HG03432 (cell line): ENCODE data around the gene ZFYVE1.
"Not testable (repeated sequence)": the region's sequence is repeated elsewhere in the genome, so short reads cannot be mapped to it uniquely, and the experiment has no call there.

Experiments
- ATAC-seq: cut with Tn5 transposase; IDR thresholded peaks from one replicate; pipeline ENCODE4 v1.9.1; 2021; ENCODE audit warnings: mild to moderate bottlenecking, moderate library complexity; ENCODE audit not compliant: unreplicated experiment

Gene ZFYVE1

DNA sequence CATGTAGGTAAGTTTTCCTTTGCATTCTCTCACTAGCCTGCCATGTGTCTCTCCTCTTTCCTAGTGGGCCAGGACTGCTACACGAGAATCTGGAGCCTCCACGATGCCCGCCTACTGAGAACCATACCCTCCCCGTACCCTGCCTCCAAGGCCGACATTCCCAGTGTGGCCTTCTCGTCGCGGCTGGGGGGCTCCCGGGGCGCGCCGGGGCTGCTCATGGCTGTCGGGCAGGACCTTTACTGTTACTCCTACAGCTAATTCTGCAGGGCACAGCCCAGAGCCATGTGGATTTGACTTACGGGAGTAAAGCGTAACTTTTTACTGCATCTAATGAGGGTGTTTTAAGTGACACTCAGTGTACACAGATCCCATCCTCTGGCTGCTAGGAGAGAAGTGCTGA, 68.4 kb downstream of the ZFYVE1 start:
- no peak for ATAC-seq

DNA sequence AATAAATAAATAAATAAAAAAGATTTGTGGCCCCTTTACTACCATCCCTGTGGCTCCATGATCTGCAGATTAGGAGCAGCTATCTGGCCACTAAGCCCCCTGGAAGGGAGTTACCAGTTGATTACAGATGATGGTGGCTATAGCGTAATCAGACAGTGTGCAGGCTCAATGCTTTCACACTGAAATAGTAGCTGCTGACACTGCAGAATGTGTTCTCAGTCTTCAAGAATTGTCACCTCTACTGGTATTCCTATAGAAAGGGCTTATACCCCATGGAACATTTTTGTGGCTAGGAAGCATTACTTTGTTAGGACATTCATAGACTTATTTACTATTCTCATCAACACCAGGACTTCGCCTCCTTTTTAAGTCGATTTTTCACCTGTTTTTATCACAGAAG, 69.7 kb downstream of the ZFYVE1 start:
- ATAC-seq: no peak

DNA sequence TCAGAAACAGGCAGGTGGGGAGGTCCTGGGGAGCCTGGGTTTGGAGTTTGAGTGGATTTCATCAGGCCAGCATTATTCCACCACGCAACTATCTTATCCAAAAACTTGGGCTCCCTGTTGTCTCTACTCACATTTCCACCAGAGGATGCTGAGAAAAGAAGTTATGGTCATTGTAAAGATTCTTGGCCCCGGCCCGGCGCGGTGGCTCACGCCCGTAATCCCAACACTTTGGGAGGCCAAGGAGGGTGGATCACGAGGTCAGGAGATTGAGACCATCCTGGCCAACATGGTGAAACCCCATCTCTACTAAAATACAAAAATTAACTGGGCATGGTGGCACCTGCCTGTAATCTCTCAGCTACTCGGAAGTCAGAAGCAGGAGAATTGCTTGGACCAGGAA, 70.2 kb downstream of the ZFYVE1 start:
- not testable (repeated sequence) for ATAC-seq

DNA sequence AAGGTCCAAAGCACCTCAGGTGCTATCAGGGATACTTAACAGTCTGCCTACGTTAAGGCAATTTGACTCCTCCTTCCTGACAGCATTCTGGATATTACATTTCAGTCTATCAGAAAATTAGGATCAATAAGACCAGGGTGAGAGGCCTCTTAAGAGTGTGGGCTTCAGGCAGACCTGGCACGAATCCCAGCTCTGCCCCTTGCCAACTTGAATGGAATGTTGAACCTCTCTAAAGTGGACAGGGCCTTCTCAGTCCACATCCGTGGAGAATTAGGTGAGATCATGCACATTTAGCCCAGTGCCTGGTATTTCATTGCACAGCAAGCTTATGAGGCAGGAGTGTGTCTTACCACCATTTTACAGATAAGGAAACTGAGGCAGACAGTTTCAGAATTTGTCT, 74.7 kb downstream of the ZFYVE1 start:
- no peak for ATAC-seq

DNA sequence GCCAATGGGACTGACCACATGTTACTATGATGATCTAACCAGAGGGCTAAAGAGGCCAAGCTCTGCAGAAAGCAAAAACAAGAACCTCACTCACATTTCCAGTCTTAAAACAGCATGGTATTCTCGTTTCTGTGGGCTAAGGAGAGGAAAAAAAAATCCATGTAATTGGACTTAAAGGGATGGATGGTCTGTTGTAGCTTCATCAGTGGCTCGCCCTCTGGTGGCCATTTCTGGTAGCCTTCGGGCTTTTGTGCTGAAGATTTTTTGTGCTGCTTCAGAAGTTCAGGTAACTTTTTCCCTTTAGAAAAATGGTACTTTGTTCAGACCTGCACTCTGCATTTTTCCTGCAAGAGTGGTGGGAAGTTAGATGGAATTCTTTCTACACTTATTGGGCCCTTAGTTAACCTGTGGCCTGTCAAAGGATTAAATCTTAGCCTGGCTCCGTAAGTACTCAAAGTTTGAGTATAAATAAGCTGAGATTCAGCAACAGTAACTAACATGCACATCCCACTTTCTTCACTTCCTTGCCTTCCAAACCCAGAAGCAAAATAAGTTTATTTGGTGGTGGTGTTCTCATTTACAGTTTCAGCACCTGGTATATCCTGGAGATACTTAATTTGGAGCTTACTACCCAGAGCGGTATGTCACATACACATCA, 78.3 kb downstream of the ZFYVE1 start:
- ATAC-seq: no peak

DNA sequence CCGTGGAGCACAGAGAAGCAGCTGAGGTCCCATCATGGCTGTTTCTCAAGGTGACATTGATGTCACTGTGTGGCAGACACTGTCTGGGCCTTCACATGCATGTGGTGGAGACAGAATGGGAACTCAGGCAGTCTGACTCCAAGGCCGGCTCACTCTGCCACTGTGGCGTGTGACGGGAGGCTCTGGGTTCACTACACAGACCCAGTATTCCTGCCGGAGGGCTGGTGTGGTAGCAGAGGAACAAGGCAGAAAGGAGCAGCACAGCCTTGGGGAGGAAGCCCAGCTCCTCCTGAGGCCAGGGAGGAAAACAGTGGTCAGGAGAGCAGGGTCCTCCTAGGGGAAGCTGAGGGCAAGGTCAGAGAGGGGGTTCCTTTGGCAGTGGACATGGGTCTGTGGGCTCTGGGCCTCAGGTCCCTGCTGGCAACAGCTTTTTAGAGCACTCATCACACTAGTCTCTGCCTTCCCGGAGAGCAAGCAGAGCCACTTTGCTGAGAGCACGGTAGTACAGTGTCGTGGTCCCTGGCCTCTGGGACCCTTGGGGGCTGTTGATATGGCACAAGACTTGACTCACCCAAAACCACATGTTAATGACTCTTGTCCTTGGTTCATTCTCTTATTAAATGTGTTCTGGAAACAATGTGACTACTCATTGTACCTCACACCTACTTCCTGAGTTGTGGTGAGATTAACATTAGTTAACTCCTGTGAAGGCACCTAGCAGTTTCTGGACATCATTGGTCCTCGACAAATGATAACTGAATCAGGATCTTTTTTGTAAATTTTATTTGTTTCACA, 79.3 kb downstream of the ZFYVE1 start:
- ATAC-seq: no peak

DNA sequence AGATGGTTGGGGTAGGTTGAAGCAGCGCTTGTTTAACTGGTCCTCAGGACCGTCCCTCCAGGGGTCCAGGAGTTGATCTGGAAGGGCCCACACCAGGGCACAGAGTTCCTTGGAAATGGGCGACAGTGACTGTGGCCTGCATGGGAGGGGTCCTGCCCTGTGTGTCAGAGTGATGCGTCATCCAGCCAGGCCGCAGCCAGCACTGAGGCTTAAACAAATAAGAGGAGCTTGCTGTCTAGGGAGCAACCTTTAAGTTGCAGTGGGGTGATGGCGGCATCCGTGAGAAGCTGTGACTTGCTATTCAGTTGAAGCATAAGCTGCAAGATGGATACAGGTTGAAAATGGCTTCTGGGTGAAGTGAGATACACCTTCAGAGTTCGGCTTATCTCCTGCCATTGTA, 80.4 kb downstream of the ZFYVE1 start:
- ATAC-seq: no peak

DNA sequence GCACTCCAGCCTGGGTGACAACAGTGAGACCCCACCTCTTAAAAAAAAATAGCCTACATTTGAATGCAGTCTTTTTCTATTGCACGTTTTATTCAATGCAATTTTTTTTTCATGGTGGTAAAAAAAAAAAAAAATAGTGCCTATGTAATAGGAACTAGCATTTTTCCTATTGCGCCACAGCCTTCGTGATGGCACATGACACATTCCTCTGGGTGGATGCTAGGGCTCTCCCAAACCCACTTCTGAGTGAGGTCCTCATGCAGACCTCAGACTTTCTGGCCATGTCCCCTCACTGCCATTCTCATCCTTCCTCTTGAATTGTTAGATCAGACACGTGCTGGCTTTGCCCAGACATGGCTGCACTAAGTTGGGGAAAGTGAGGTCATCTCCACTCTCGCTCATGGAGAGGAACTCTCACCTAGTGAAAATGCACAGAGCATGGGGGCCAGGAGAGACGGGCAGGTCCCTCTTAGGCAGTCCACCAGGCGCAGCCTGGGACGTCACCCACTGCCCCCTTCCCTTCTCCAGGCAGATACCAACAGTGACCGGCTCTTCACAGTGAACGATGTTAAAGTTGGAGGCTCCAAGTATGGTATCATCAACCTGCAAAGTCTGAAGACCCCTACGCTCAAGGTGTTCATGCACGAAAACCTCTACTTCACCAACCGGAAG, 81.4 kb downstream of the ZFYVE1 start:
- ATAC-seq: no peak

DNA sequence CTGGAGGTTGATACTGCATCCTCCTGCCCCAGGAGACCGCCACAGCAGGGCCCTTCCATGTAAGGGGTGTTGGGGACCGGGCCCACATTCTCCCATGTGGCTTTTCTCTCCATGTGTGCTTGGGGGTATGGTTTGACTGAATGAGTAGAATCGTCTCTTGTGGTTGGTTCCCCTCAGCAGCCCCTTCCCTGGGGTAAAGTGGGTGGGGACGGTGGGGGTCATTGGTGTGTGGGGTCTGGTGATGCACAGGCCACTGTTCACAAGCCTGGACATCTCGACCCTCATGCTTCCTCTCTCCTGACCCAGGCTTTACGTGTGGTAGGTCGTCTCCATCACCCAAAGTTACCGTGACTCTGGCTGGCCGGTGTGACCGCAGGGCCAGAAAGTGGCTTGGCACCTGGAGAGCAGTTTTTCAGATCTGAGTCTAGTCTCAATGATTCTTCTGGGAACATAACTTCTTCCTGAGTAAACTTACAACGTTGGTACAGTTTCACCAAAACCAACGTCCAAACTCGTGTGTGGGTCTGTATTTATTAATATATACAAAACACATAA, 83.0 kb downstream of the ZFYVE1 start:
- no peak for ATAC-seq

DNA sequence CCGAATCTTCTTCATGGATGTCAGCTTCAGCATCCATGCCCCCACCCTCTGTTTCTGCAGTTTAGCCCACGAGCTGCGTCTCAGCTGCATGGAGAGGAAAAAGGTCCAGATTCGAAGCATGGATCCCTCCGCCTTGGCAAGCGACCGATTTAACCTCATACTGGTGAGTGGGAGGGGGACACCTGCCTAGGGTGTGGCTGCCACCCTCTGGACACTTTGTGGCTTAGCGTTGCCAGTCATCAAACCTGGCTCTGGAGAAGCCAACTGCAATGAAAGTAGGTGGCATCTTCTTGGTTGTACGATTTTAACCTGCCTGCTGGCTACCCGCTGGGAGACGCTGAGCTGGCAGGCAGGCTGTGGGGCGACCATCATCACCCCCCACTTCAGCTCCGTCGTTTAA, 84.0 kb downstream of the ZFYVE1 start:
- ATAC-seq: no peak

DNA sequence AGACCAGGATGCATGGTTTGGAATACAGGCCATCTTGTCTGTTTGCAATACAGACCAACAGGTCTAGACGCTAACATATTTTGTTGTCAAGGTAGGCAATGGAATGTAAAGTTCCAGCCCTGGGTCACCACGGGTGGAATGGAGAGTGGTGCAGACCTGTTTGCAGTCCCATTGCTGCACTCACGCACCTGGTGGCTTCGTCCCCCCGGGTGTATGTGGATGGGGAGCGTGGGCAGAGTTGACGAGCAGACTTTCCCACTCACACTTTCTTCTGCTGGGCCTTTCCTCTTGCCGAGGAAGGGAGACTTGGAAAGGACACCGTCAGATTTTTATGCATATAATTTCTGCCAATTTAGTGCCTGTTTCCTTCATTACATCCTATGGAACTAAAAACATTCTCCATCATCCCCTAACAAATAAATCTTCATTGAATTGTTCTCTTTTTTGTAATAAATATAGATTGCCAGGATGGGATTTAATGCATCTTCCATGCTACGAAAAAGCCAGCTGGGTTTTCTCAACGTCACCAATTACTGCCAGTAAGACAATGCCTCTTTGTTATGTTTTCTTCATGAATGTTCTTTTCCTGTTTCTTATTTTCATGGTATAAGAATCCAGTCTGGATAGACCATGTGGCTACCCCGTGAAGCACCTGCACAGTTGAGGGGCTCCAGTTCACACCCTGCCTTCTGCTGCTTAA, 85.5 kb downstream of the ZFYVE1 start:
- no peak for ATAC-seq

DNA sequence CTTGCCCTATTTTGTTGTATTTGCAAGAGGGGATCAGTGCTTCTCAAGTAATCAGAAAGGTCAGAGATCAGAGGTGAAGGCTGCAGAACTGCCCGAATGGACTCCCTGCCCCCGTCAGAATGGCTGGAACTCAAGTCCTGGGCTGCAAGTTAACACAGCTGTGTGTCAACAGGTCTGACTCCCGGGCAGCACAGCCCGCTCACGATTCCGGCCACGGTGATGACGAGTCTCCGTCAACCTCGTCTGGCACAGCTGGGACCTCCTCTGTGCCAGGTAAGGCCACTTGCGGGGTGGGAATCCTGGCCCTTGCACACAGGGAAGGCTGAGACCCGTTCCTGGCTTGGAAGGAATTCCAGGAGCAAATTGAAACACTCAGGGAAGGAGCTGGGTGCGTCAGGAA, 87.3 kb downstream of the ZFYVE1 start:
- ATAC-seq: no peak

DNA sequence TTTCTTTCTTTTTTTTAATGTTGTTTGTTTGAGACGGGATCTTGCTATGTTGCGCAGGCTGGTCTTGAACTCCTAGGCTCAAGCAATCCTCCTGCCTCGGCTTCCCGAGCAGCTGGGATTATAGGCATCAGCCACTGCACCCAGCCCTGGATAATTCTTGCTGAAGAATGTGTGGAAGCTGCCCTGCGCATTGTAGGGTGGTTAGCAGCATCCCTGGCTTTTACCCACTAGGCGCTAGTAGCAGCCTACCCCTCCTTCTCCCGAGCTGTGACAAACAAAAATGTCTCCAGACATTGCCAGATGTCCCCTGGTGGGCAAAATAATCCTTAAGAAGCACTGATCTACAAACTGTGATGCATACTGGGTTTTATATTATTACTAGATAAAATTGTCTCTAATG, 94.0 kb downstream of the ZFYVE1 start:
- no peak for ATAC-seq

DNA sequence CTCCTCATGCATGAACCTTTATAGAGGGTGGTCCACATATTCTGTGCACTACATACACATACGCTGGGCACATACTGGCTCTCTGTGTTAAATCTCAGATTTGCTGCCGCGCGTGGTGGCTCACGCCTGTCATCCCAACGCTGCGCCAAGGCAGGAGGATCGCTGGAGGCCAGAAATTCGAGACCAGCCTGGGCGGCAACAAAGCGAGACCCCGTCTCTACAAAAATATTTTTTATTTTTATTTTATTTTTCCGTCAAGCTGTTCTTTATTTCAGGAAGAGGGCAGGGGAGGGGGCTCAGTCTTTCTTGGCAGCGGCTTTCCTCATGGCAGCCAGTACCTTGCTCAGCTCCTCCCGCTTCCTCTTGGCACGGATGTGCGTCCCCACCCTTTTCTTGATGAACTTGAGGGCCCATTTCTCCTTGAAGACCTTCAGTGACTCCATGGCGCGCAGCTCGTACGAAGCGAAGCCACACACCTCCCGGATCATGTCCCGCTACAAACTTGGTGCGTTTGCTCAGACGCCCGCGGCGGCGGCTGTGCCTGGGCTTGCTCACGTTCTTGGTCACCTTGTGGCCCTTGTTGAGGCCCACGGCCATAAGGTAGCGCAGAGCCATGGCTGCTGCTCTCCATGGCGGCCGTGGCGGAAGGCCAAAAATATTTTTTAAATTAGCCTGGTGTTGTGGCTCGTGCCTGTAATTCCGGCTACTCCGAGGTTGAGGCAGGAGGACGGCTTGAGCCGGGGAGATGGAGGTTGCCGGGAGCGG, 97.4 kb downstream of the ZFYVE1 start:
- no peak for ATAC-seq

DNA sequence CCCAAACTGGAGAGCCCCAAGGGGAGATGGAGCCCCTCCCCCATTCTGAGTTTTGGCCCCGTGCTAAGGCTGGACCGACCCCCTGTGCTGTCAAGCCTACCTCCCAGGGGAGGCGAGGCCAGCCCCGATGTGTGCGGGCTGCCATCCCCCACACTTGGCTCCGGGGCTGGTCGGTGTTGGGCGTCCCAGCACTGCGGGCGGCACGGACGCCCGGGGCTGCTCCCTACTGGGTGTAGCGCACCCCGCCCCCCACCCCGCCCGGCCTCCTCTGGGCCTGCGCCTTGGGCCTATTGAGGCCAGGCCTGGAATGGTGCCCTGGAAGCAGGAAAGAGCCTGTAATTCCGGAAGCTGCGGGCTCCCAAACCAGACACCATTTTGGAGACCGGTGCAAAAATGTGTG, 98.0 kb downstream of the ZFYVE1 start:
- no peak for ATAC-seq

DNA sequence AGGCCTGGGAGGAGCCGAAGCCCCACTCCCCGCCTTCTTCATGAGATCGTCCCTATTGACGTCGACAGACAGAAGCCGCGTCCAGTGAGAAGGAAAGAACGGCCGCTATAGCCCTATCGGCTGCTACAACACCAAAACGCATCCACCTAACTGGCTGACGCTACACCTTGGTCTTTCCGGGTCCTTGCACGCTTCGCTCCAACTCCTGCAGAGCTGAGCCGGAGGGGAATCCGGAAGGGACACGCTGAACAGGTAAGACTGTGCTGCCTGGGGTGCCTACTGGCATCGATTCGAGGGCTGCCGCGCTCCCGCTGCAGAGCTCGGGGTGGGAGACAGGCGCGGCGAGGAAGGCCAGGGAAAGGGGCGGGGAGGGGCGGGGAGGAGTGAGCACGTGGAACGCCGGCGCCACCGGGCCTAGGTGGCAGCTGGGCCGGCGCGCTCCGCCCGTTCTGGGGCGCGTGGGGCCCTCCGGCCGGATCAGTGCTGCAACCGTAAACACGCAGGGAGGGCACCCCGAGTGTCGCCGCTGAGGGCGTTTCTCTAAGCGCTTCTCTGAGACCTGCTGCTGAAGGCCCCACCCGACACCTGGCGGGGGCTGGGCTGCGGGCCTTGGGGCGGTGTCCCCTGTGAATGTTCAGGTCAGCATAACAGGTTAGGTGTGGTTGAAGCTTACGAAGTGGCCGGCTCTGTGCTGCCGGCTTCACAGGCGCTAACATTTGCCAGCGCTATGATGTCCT, 100.4 kb downstream of the ZFYVE1 start, which contains the start of gene DCAF4:
Gene DCAF4, plus strand, starts transcription at position 173 of the 737 bp plus-strand sequence. CDS start 11,515 bp downstream, outside the sequence.
- ATAC-seq: peak; percentile 94

DNA sequence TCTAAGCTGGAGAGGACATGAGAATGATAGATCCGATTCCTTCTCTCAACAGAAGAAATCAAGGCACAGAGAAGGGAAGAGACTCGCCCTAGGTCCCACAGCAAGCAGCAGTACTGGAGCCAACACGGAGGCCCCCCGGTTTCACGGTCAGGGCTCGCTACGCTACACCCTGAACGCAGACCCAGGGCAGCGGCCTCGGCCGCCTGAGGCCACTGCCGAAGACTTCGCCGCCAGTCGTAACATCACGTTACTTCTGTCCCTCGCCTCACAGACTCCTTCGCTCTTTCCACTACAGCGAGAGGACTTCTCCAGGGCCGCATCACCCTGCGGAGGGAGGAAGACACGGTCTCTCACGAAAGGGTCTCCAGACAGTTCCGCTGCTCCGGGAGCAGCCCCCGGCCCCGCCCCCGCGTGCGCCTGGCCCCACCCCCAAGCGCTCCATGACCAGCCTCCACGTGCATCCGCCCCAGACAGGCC, 101.1 kb downstream of the ZFYVE1 start:
- ATAC-seq: peak; percentile 27

DNA sequence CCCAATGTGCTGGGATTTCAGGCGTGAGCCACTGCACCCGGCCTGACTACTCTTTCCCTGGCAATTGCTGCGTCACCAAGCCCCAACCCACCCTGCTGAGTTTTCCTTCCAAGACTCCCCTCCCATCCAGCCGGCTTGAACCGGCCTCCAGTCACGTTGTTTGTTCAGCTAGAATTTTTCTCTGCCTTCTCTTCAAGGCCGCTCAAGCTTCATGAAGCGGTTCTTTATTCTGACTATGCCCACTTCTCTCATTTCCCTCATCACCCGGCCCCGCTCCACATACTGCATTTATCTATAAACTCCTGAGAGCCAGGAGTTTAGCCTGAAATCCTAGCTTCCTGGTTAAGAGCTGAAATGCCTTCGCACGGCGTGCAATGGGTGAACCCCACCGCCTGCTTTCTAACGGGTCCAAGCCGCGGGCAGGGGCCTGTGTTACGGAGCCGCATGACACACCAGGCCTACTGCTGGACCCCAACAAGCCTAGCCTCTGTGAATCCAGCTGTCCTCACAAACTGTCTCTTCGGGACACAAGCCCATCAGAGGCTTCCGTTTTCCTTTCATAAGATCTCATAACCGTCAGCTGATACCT, 101.6 kb downstream of the ZFYVE1 start:
- no peak for ATAC-seq

DNA sequence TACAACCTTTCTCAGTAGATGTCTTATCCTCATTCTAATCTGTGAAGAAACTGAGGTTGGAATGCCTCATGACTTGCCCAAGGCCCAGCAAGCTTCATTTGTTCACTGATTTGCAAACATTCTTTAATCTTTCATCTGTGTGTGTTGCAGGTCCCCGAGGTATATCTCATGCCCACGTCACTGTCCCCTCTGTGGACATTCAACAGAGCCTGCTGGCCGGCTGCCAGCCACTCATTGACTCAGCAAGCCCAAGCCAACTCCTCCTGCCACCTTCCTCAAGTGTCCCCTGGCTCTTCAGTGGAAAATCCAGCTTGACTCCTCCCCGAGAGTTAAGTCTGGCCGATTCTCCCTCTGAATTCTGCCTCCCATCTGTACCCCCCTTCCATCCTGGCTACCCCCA, 102.6 kb downstream of the ZFYVE1 start:
- no peak for ATAC-seq
